ENCODE results near the gene MYRFL. TPM values are rescaled to one million over a fixed set of nuclear protein-coding genes. Genes with fewer than 3 reads are reported as not detected.

Gene MYRFL
- polyA plus RNA-seq, 1 of the 3 experiments (the other 2 are of a cell fraction) = not detected

DNA sequence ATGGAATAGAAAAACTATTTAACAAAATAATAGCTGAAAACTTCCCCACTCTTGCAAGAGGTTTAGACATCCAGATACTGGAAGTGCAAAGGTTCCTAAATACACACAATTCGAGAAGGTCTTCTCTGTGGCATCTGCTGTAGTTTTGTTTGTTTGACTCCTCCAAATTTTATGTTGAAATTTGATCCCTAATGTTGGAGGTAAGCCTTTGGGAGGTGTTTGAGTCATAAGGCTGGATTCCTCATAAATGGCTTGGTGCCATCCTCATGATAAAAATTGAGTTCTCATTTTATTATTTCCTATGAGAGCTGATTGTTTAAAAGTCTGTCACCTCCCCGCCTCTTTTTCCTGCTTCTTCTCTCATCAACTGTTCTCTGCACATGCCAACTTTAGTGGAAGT, 182.7 kb downstream of the MYRFL start:
- no peak overlapping the region for H3K9ac ChIP-seq
- H3F3A ChIP-seq (replicated peaks; ENCODE audit: insufficient read depth) = no peaks in the 10 kb centered on the region
- H3K9me2 ChIP-seq = no peaks in the 10 kb centered on the region
- no peak overlapping the region for H3K4me2 ChIP-seq
- H3K27me3 ChIP-seq (ENCODE audit: insufficient read depth) = no peaks in the 10 kb centered on the region
- TF ChIP-seq, protein P1, sequence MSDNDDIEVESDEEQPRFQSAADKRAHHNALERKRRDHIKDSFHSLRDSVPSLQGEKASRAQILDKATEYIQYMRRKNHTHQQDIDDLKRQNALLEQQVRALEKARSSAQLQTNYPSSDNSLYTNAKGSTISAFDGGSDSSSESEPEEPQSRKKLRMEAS (IDR thresholded peaks at IDR 0.05; ENCODE audit: low read depth) = no peak
- no peaks in the 10 kb centered on the region for H3K36me3 ChIP-seq (replicated peaks in 1 of 2; ENCODE audit: control insufficient read depth in 1 of 2, insufficient read depth in 2 of 2, low read length in 1 of 2)
- H3K27ac ChIP-seq (ENCODE audit: low read depth in 2 of 2, low read length in 1 of 2) = no peak overlapping the region
- ChIA-PET CTCF (interaction anchor here (1.3 kb wide), 1 partner anchor 12 kb away, joined by 3 read pairs; no protein-coding TSS in a partner anchor), POLR2A (no interaction called here)
- 32% methylated on average over 2 of the region's 2 CpGs for WGBS (ENCODE audit: low lambda C conversion rate)
- no peak overlapping the region for H2AFZ ChIP-seq (ENCODE audit: low read depth)
- no peaks in the 10 kb centered on the region for H3K4me1 ChIP-seq (ENCODE audit: control insufficient read depth in 1 of 2, insufficient read depth in 2 of 2, low read depth in 1 of 2, low read length in 1 of 2)
- H3K9me3 ChIP-seq = no peaks in the 10 kb centered on the region
- no peak for DNase-seq
- H3K79me2 ChIP-seq (ENCODE audit: insufficient read depth) = no peaks in the 10 kb centered on the region
- H3K4me3 ChIP-seq (ENCODE audit: low read depth in 2 of 2, low read length in 1 of 2) = no peak overlapping the region
- H4K20me1 ChIP-seq (ENCODE audit: insufficient read depth) = no peaks in the 10 kb centered on the region

Other genes starting within 250 kb of the MYRFL start
- 181 and 242 TPM in 2 replicates for gene CCT2, start 239.8 kb upstream of the MYRFL start, polyA plus RNA-seq (2012; rRNA removed)
- not detected in 2 replicates for gene LRRC10, start 214.3 kb upstream of the MYRFL start, polyA plus RNA-seq (2012; rRNA removed)
- gene BEST3, start 125.9 kb upstream of the MYRFL start, polyA plus RNA-seq (2012; rRNA removed) = 0.48 and 0.75 TPM in 2 replicates
- gene RAB3IP, start 86.4 kb upstream of the MYRFL start, polyA plus RNA-seq (2012; rRNA removed) = 5.4 and 8.1 TPM in 2 replicates

Data from SK-N-SH (cell line).